ACC112 (cell line): ENCODE results near the gene PTGDS.
A peak's percentile ranks its signal among the peaks of the same experiment; 100 is the strongest.

Experiments
- H2AFZ ChIP-seq: fragments of 200-600 bp; sonication (generic); one replicate; pipeline ENCODE4 v1.6.0; 2017; ENCODE audit warnings: antibody characterized with exemption, low read length; ENCODE audit not compliant: unreplicated experiment
- H3K27ac ChIP-seq: fragments of 200-600 bp; sonication (generic); 2 replicates; pipeline ENCODE4 v1.5.1; 2014; ENCODE audit warnings: low read depth, mild to moderate bottlenecking, antibody characterized with exemption, low read length, moderate library complexity
- H3K27me3 ChIP-seq: fragments of 200-600 bp; sonication (generic); 2 replicates; pipeline ENCODE4 v1.6.1; 2014; ENCODE audit warnings: mild to moderate bottlenecking, antibody characterized with exemption, low read length, moderate library complexity, mixed read lengths; ENCODE audit not compliant: insufficient read depth
- H3K36me3 ChIP-seq: fragments of 200-600 bp; sonication (generic); 2 replicates; pipeline ENCODE4 v1.6.1; 2016; ENCODE audit warnings: mild to moderate bottlenecking, antibody characterized with exemption, low read length, moderate library complexity, mixed read lengths; ENCODE audit not compliant: insufficient read depth
- H3K4me1 ChIP-seq: fragments of 200-600 bp; sonication (generic); one replicate; pipeline ENCODE4 v1.6.1; 2016; ENCODE audit warnings: low read length, mixed read lengths; ENCODE audit not compliant: insufficient read depth, unreplicated experiment, control insufficient read depth
- H3K4me3 ChIP-seq: fragments of 200-600 bp; sonication (generic); 2 replicates; pipeline ENCODE4 v1.5.1; 2014; ENCODE audit warnings: mild to moderate bottlenecking, low read depth, low read length
- H3K79me2 ChIP-seq: fragments of 200-600 bp; sonication (generic); one replicate; pipeline ENCODE4 v1.6.0; 2016; ENCODE audit warnings: low read length; ENCODE audit not compliant: control insufficient read depth, unreplicated experiment, insufficient read depth

PTGDS gene

GRCh38 chr9:136940526-136941230, 36.6 kb upstream of the PTGDS start:
- peaks cover 37% of the 10 kb centered on the region; the same call in 1 of the 2 replicates for H3K36me3 ChIP-seq
- no peaks in the 10 kb centered on the region for H3K27me3 ChIP-seq
- peaks cover 7% of the 10 kb centered on the region for H3K4me1 ChIP-seq
- no peak overlapping the region for H3K27ac ChIP-seq
- H3K4me3 ChIP-seq: no peak overlapping the region
- H3K79me2 ChIP-seq: peaks cover 33% of the 10 kb centered on the region
- no peak overlapping the region for H2AFZ ChIP-seq

DNA sequence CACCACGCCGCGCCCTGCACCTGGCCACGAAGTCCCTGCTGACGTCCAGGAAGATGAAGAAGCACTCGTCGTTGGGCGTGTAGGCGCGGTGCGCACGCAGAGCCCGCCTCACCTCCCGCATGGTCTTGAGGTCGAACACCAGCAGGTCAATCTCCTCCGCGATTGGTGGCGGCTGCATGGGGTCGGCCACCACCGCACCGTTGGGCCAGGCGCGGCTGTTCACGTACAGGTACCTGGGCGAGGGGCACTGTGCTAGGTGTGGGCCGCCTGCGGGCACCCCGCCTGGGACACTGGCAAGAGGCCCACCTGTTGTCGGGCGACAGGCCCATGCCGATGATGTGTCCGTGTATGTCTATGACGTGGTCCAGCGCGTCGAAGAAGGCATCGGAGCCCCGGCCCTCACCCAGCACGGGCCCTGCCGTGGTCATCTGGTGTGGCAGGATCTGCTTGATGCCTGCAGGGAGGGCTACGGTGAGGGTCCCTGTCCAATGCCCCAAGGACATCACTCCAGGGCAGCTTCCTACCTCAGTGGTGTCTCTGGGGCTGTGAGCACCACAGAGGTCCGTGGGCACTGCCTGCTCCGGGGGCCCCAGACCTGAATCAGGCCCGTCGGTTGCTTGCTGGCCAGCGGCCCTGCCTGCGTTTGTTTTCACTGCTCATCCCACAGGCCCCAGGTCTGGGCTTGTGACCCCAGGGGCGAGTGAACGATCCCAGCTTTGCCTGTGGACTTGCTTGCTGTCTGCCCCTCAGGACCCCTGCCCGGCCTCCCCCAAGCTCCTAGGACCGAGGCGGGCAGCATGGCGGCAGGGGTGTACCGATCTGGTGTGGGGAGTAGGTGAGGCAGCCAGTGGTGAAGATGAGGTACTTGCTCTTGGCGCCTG, 35.8 kb upstream of the PTGDS start:
- Histone ChIP-seq H3K27me3 (no peaks in the 10 kb centered on the region), H3K4me3 (no peak overlapping the region; the same call in 1 of the 2 replicates), H3K36me3 (peaks cover 37% of the 10 kb centered on the region; the same call in 1 of the 2 replicates), H3K4me1 (peaks cover 7% of the 10 kb centered on the region), H3K79me2 (peaks cover 33% of the 10 kb centered on the region), H2AFZ (no peak overlapping the region), H3K27ac (no peak overlapping the region)

GRCh38 chr9:136942112-136942880, 35.0 kb upstream of the PTGDS start:
- H2AFZ ChIP-seq: no peak overlapping the region
- H3K27me3 ChIP-seq: no peaks in the 10 kb centered on the region
- H3K27ac ChIP-seq: no peak overlapping the region
- peaks cover 37% of the 10 kb centered on the region; the same call in 1 of the 2 replicates for H3K36me3 ChIP-seq
- peaks cover 7% of the 10 kb centered on the region for H3K4me1 ChIP-seq
- peak overlapping the region; percentile 99 for H3K4me3 ChIP-seq
- H3K79me2 ChIP-seq: peaks cover 33% of the 10 kb centered on the region

DNA sequence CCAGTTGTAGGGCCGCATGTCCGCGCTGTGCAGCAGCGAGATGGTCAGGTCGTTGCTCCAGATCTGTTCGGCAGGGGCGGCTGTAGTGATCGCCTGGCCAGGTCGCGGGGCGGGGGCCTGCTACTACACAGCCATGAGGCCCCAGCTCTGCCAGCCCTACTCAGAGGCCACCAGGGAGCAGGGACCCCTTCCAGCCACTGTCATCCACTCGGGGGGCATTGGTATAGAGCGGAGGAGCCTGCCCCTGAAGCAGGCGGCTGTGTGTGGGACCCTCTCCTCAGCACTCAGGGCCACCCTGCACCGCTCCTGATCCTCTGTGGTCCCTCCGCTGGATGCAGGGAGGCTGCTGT, 34.4 kb upstream of the PTGDS start:
- peaks cover 9% of the 10 kb centered on the region for H3K4me1 ChIP-seq
- peaks cover 37% of the 10 kb centered on the region; the same call in 1 of the 2 replicates for H3K36me3 ChIP-seq
- no peak overlapping the region for H2AFZ ChIP-seq
- H3K27me3 ChIP-seq: no peaks in the 10 kb centered on the region
- H3K27ac ChIP-seq: no peak overlapping the region
- H3K79me2 ChIP-seq: peaks cover 33% of the 10 kb centered on the region
- H3K4me3 ChIP-seq: peak overlapping the region; percentile 99

GRCh38 chr9:136943291-136944211, 33.8 kb upstream of the PTGDS start:
- peaks cover 33% of the 10 kb centered on the region for H3K79me2 ChIP-seq
- peak overlapping the region; percentile 99 for H3K4me3 ChIP-seq
- H3K27me3 ChIP-seq: no peaks in the 10 kb centered on the region
- H2AFZ ChIP-seq: peak overlapping the region; percentile 50
- peaks cover 13% of the 10 kb centered on the region for H3K4me1 ChIP-seq
- peaks cover 37% of the 10 kb centered on the region; the same call in 1 of the 2 replicates for H3K36me3 ChIP-seq
- H3K27ac ChIP-seq: peak overlapping the region; percentile 78

GRCh38 chr9:136944212-136944518, 33.1 kb upstream of the PTGDS start:
- Histone ChIP-seq H3K79me2 (peaks cover 33% of the 10 kb centered on the region), H3K4me1 (peaks cover 13% of the 10 kb centered on the region), H2AFZ (peak overlapping the region; percentile 50), H3K4me3 (peak overlapping the region; percentile 99), H3K27ac (peak overlapping the region; percentile 78), H3K36me3 (peaks cover 33% of the 10 kb centered on the region; the same call in 1 of the 2 replicates), H3K27me3 (no peaks in the 10 kb centered on the region)

DNA sequence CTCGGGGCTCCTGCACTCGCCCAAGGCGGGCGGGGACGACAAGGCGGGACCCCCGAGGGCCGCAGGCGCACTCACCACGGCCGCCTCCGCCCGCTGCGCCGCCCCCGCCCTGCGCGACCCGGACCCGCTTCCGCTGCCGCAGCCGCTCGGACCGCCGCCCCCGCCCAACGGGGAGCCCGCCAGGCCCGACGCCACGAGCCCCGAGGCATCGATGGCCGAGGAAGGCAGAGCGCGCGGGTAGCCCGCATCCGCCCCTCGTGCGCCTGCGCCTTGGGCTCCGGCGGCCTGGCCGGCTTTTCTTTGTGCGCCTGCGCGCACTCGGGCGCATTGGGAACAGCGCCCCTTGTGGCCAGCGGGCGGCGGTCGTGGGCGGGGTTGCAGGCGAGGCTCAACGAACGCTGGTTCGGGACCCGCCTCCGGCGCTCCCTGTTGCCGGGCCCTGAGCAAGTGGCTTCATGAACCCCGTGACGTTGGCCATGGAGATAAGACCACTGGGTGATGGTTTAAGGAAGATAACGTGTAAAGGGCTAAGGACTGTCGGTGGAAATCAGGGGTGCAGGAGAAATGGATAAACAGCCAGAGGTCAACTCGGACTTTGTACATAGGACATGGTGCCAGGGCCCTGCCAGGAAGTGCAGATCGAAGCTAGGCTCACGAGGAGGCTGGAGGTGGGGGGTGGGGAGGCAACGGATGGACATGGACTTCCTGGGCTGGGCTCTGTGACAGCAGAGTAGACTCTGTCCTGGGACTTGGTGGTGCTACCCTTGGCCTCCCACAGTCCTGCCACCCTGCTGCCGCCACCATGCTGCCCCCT, 32.6 kb upstream of the PTGDS start, which contains the start of the genes C8G and FBXW5:
C8G (plus strand) TSS at position 725 of the 814 bp plus-strand sequence; CDS start at position 803, 78 bp downstream.
FBXW5 (minus strand) TSS at position 220 of the 814 bp plus-strand sequence. CDS start 655 bp downstream, outside the sequence.
- Histone ChIP-seq H3K36me3 (peaks cover 29% of the 10 kb centered on the region; the same call in 1 of the 2 replicates), H3K4me1 (peaks cover 13% of the 10 kb centered on the region), H3K27me3 (no peaks in the 10 kb centered on the region), H3K4me3 (peak within 1 kb of the TSS; percentile 99), H2AFZ (peak within 1 kb of the TSS; percentile 50), H3K27ac (peak within 1 kb of the TSS; percentile 78), H3K79me2 (peaks cover 33% of the 10 kb centered on the region)

DNA sequence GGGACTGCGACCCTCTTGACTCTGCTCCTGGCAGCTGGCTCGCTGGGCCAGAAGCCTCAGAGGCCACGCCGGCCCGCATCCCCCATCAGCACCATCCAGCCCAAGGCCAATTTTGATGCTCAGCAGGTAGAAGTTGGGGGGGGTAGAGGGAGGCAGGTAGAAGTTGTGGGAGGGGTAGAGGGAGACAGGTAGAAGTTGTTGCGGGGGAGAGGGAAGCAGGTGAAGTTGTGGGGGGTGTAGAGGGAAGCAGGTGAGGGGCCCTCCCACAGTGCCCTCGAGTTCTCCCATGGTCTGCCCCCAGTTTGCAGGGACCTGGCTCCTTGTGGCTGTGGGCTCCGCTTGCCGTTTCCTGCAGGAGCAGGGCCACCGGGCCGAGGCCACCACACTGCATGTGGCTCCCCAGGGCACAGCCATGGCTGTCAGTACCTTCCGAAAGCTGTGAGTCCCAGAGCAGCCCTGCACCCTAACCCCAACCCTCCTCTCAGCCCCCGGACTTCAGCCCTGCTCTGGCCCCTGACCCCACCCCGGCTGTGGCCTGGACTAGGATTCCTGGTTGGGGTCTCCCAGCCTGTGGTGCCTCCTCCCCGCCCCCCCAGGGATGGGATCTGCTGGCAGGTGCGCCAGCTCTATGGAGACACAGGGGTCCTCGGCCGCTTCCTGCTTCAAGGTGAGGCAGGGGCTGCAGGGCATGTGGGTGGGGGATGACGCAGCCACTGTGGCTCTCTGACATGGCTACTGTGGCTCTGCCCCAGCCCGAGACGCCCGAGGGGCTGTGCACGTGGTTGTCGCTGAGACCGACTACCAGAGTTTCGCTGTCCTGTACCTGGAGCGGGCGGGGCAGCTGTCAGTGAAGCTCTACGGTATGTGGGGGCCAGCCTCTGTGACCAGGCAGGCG, 31.7 kb upstream of the PTGDS start:
- no peak overlapping the region for H2AFZ ChIP-seq
- H3K27me3 ChIP-seq: no peaks in the 10 kb centered on the region
- peaks cover 27% of the 10 kb centered on the region for H3K79me2 ChIP-seq
- peaks cover 13% of the 10 kb centered on the region for H3K4me1 ChIP-seq
- no peak overlapping the region for H3K27ac ChIP-seq
- H3K4me3 ChIP-seq: no peak overlapping the region
- H3K36me3 ChIP-seq: peaks cover 21% of the 10 kb centered on the region; the same call in 1 of the 2 replicates
